ENCODE results near the gene GABRB3. TPM values are rescaled to one million over a fixed set of nuclear protein-coding genes. Genes with fewer than 3 reads are reported as not detected.

The GABRB3 gene
- total and polyA plus RNA-seq, 2 donors from 2014 or later = 4.7 to 6.9 TPM

DNA sequence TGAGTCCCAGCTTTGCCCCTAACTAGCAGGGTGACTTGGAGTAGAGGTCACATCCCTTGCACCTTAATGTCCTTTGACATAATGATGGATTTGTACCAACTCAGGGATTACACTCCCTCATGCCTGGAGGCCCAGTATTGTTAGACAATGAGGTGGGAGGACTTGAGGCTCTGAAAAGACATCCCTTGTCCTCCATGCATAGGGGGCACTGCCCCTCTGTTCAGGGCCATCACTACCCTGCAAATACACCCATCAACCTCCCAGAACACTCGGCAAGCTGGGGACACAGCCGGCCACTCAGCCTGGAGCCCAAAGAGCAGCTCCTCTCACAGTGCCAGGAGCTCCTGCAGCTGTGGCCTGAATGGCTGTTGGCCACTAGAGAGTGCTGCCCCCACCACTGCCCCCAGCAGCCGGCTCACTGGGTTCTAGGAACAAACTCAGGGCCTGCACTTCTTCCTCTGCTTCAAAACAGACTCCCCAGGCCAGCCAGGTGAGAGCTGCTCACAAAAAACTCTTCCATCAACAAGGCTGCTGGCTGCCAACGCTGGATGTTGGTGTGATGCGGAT is 90.2 kb downstream of the GABRB3 start:
- intact Hi-C loops (cut with DNase I) = no loop called here
- H3K9ac ChIP-seq (ENCODE audit: low read length in 3 of 3) = no peak overlapping the region
- no peaks in the 10 kb centered on the region for H3K4me1 ChIP-seq (ENCODE audit: control insufficient read depth in 2 of 3, insufficient read depth in 2 of 3, low read depth in 1 of 3, low read length in 3 of 3)
- H3K27me3 ChIP-seq (ENCODE audit: control insufficient read depth, insufficient read depth, low read length) = no peaks in the 10 kb centered on the region
- no peak for DNase-seq
- no peak overlapping the region for H3K27ac ChIP-seq (ENCODE audit: low read depth in 2 of 2, low read length in 2 of 2)
- H3K9me3 ChIP-seq (ENCODE audit: control insufficient read depth in 2 of 3, insufficient read depth in 1 of 3, low read length in 3 of 3) = no peaks in the 10 kb centered on the region
- H3K4me3 ChIP-seq (ENCODE audit: low read length in 3 of 3) = no peak overlapping the region
- FAIRE-seq = no peak
- TF ChIP-seq CTCF (IDR thresholded peaks at IDR 0.05; ENCODE audit: borderline replicate concordance, extremely low read depth, insufficient read depth) = no peak
- H3K36me3 ChIP-seq (ENCODE audit: control insufficient read depth in 2 of 3, insufficient read depth in 3 of 3, low read length in 3 of 3) = no peaks in the 10 kb centered on the region

DNA sequence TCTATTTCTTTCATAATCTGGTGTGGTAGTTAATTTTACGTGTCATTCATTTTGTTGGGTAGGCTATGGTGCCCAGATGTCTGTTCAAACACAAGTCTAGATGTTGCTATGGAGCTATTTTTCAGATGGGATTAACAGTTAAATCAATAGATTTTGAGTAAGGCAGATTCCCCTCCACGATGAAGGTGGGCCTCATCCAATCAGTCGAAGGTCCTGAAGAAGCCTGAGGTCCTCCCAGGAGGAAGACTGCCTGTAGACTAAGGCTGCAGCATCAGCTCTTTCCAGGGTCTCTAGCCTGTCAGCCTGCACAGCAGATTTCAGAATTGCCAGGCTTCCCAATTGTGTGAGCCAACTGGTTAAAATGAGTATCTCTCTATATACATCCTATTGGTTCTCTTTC is 92.9 kb downstream of the GABRB3 start:
- intact Hi-C loops (cut with DNase I) = no loop called here
- Histone ChIP-seq H3K9ac (ENCODE audit: low read length in 3 of 3) (no peak overlapping the region), H3K36me3 (ENCODE audit: control insufficient read depth in 2 of 3, insufficient read depth in 3 of 3, low read length in 3 of 3) (no peaks in the 10 kb centered on the region), H3K27ac (ENCODE audit: low read depth in 2 of 2, low read length in 2 of 2) (no peak overlapping the region), H3K4me3 (ENCODE audit: low read length in 3 of 3) (no peak overlapping the region), H3K9me3 (ENCODE audit: control insufficient read depth in 2 of 3, insufficient read depth in 1 of 3, low read length in 3 of 3) (no peaks in the 10 kb centered on the region), H3K4me1 (ENCODE audit: control insufficient read depth in 2 of 3, insufficient read depth in 2 of 3, low read depth in 1 of 3, low read length in 3 of 3) (no peaks in the 10 kb centered on the region), H3K27me3 (ENCODE audit: control insufficient read depth, insufficient read depth, low read length) (no peaks in the 10 kb centered on the region)
- FAIRE-seq (no peak), DNase-seq (no peak)
- no peak for TF ChIP-seq CTCF (IDR thresholded peaks at IDR 0.05; ENCODE audit: borderline replicate concordance, extremely low read depth, insufficient read depth)

GRCh38 chr15:26676115-26676514 is 96.8 kb downstream of the GABRB3 start:
- intact Hi-C loops (cut with DNase I) = no loop called here
- H3K36me3 ChIP-seq (ENCODE audit: control insufficient read depth in 2 of 3, insufficient read depth in 3 of 3, low read length in 3 of 3) = no peaks in the 10 kb centered on the region
- no peaks in the 10 kb centered on the region for H3K4me1 ChIP-seq (ENCODE audit: control insufficient read depth in 2 of 3, insufficient read depth in 2 of 3, low read depth in 1 of 3, low read length in 3 of 3)
- no peak for TF ChIP-seq CTCF (IDR thresholded peaks at IDR 0.05; ENCODE audit: borderline replicate concordance, extremely low read depth, insufficient read depth)
- no peak overlapping the region for H3K27ac ChIP-seq (ENCODE audit: low read depth in 2 of 2, low read length in 2 of 2)
- no peak for FAIRE-seq
- no peak for DNase-seq
- H3K4me3 ChIP-seq (ENCODE audit: low read length in 3 of 3) = no peak overlapping the region
- no peak overlapping the region for H3K9ac ChIP-seq (ENCODE audit: low read length in 3 of 3)
- H3K9me3 ChIP-seq (ENCODE audit: control insufficient read depth in 2 of 3, insufficient read depth in 1 of 3, low read length in 3 of 3) = no peaks in the 10 kb centered on the region
- H3K27me3 ChIP-seq (ENCODE audit: control insufficient read depth, insufficient read depth, low read length) = no peaks in the 10 kb centered on the region

GRCh38 chr15:26674467-26674866 is 98.4 kb downstream of the GABRB3 start:
- Histone ChIP-seq H3K27me3 (ENCODE audit: control insufficient read depth, insufficient read depth, low read length) (no peaks in the 10 kb centered on the region), H3K9me3 (ENCODE audit: control insufficient read depth in 2 of 3, insufficient read depth in 1 of 3, low read length in 3 of 3) (no peaks in the 10 kb centered on the region), H3K4me3 (ENCODE audit: low read length in 3 of 3) (no peak overlapping the region), H3K27ac (ENCODE audit: low read depth in 2 of 2, low read length in 2 of 2) (no peak overlapping the region), H3K36me3 (ENCODE audit: control insufficient read depth in 2 of 3, insufficient read depth in 3 of 3, low read length in 3 of 3) (no peaks in the 10 kb centered on the region), H3K9ac (ENCODE audit: low read length in 3 of 3) (no peak overlapping the region), H3K4me1 (ENCODE audit: control insufficient read depth in 2 of 3, insufficient read depth in 2 of 3, low read depth in 1 of 3, low read length in 3 of 3) (no peaks in the 10 kb centered on the region)
- intact Hi-C loops (cut with DNase I) = no loop called here
- DNase-seq = no peak
- no peak for TF ChIP-seq CTCF (IDR thresholded peaks at IDR 0.05; ENCODE audit: borderline replicate concordance, extremely low read depth, insufficient read depth)
- no peak for FAIRE-seq
